COLO668 (cell line): ENCODE results near the gene CFI.
A peak's percentile ranks its signal among the peaks of the same experiment; 100 is the strongest.

ENCODE experiments used
- DNase-seq: peaks from one replicate; lab custom pipeline; 2025; ENCODE audit not compliant: unreplicated experiment; lab: John Stamatoyannopoulos, UW

CFI gene

DNA sequence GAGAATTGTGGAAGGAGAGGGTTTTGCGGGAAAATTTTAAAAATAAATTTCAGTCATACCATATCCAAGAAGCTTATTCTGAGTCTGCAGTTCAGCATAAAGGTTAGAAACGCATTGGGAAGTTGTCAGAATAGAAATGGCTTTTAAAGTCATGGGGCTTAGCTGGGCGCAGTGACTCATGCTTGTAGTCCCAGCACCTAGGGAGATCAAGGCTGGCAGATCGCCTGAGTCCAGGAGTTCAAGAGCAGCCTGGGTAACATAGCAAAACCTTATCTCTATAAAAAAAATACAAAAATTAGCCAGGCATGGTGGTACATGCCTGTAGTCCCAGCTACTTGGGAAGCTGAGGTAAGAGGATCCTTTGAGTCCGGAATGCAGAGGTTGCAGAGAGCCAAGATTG lies 68.1 kb downstream of the CFI start:
- DNase-seq = no peak

DNA sequence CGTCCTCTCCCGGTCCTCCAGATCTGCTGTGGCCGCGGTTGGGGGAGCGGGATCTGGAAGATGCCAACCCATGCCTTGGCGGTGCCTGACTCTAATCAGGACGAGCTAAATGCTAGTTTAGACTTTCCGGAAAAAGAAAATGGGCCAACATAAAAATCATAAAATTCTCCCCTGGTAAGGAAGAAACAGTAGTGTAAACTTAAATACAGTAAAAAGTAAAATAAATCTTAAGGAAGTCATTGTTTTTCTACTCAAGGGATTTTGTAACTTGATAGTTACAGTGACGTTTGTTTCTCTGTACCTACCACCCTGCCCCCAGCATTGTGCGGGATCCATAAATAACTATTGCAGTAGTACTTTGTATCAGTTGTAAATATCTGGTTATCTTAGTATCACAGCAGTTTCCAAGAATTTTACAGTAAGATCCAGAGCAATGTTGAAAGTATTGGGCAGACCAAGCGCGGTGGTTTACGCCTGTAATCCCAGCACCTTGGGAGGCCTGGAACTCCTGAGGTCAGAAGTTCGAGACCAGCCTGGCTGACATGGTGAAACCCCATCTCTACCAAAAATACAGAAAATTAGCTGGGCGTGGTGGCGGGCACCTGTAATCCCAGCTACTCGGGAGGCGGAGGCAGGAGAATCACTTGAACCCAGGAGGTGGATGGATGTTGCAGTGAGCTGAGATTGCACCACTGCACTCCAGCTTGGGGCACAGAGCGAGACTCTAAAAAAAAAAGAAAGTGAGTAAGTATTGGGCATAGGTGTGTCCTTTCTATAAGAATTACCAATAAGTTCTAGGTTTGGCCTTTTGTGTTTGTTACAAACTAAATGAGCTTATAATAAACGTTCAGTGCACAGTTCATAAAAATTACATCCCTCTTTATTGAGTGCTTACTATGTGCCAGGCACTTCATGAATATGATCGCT lies 70.9 kb downstream of the CFI start:
- DNase-seq = no peak

DNA sequence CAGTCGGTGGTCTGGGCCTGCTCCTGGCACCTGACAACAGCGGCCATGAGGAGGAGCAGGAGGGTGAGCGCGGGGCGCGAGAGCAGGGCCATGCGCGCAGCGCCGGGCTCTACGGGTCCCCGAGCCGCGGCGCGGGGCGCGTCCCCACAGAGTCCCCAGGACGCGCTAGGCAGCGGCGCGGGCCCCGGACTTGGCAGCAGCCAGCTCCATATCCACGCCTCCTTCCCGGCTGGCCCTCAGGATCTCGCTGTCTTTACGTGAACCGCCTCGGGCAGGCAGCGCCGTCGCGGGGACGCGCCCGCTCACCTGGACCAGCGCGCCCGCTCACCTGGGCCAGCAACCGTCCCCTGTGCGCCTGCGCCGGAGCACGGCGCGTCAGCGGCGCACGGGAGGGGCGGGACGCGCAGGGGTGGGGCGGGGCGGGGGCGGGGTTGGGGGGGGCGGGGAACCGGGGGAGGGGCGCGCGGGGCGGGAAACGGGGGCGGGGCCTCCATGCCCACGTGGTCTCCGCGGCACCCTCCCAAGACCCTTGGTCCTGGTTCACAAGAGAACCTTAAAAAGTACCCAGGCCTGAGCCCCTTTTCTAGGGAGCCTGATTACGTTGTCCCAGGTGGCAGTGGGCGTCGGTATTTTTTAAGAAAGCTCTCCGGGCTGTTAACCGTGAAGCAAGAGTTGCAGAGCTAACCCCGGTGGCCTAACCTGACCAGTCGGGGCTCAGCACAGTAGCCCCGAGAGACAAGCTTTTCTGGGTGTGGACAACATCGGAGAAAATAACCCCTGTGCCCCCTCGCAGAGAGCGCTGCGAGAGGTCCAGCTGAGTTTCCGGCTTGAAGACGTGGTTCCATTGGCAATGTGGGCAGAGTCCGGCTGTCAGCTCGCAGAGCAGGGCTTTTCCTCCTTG lies 71.8 kb downstream of the CFI start, which contains the start of gene PLA2G12A:
TSS of gene PLA2G12A (minus strand) at position 353 of the 901 bp plus-strand sequence. CDS start at position 92, 261 bp downstream.
- peak; percentile 94 for DNase-seq

DNA sequence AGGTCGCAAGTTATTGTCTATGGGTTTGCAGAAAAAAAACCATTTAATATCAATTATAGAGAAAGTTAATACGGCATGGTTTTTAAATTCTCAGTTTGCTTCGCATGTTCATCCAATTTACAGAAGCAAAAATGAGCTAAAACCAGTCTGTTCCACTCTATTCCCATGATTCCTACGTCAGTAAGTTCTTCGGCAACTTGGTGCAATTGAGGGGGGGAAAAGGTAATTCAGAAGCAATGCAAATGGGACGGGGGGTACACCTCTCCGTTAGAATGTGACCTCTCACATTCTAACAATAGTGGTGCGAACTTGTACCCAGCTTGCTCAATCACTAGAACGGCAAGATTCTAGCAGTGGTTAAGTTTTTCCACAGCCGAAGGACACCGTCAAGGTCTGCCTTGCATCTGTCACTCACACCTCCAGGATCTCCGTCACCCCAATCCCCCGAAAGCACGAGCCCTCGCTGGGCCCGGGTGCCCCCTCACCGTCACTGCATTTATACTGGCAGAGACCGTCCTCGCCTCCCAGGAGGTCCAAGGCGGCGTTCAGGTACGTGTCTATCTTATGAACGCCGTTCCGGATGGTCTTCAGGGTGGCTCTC lies 72.6 kb downstream of the CFI start:
- no peak for DNase-seq

DNA sequence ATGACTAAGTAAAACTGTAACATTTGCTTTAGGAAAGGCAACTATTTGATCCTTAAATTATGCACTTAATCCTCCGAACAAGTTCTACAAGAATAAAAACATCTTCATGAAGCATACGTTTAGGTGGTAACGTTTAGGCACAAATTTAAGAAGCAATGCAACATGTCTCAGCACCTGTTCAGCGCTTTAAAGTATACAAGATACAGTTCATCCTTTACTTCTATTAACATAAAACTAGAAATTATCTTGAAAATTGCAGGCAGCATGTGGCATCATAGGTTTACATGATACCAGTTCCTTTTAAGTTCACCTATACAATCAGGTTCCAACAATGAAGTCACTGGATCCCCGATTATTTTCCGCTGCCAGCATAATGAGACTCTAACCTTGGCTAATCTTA lies 73.4 kb downstream of the CFI start:
- no peak for DNase-seq

DNA sequence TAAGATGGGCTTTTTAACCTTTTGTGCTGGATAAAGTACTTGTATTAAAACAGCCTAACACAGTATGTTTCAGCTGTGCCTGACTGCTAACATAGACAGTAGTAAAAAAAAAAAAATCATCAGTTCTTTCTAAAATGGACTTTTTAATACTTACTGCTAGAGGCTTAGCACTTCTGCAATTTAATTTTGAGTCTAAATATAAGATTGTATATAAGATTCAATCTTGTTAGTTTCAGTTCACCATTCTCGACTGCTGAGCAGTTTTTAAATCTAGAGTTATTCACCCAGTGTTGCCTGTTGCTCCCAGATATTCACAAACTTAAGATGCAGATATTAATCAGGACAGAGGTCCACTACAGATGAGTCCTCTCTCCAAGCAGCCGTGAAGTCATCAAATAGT lies 78.7 kb downstream of the CFI start:
- no peak for DNase-seq

DNA sequence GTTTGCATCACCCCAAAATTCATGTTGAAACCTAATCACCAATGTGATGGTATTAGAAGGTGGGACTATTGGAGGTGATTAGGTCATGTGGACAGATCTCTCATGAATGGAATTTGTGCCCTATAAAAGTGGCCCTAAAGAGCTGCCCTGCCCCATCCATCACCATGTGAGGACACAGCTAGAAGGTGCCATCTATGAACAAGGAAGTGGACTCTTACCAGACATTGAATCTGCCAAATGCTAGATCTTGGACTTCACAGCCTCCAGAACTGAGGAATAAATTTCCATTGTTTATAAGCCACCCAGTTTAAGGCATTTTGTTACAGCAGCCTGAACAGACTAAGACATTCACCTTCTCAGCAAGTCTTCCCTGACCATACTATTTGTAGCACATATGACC lies 79.4 kb downstream of the CFI start:
- no peak for DNase-seq

DNA sequence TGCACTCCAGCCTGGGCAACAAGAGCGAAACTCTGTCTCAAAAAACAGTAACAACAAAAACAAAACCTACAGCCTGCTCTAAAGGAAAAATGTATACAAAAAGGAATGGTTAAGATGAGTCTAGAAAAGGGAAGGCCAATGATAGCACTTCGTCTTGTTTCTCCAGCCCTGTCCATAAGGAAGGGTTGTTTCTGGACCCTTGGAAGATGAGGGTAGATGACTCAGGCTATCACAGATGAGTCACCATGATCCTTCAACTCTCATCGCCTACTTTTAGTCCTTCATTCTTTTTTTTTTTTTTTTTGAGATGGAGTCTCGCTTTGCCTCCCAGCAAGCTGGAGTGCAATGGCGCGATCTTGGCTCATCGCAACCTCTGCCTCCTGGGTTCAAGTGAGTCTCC lies 80.8 kb downstream of the CFI start:
- no peak for DNase-seq

DNA sequence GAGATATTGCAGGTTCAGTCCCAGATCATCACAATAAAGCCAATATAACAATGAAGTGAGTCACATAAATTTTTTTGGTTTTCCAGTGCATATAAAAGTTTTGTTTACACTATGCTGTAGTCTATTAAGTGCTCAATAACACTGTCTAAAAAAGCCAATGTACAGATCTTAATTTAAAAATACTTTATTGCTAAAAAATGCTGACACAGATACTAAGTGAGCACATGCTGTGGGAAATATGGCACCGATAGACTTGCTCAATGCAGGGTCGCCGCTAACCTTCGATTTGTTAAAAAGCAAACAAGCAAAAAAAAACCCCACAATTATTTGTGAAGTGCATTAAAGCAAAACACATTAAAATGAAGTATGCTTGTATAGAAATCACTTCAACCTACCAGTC lies 82.2 kb downstream of the CFI start:
- no peak for DNase-seq

DNA sequence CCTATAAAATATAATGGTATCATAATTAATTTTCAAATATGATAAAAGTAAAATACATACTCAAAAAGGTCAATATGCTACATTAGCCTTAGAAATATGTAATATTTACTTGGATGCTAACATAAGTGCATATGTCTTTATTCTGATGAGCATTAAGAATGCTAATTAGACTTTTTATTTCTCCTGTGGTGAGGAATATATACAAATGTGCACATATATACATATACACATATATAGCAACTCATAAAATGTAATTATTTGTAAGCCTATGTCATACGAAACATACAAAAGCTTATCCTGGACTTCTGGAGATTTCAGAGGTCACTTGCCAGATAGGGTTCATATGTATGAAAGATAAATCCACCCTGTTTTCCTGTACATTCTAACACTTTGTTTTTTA lies 83.0 kb downstream of the CFI start:
- no peak for DNase-seq

DNA sequence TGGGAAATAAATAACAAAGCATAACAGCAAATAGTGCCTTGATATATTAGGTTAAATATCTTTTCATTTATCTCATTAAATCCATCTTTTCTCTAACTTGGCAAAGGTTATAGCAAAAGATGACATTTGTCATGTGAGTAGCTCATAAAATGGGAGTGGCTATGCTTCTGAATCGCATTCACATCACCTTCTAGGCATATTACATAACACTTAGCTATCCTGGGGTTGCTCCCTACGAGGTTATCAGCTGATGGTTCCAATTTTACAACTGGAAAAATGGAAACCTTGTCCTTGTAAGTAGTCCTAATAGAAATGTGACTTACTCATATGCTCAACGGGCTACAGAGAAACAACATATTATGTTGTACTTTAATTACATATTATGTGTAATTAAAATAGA lies 88.3 kb downstream of the CFI start:
- DNase-seq = no peak

DNA sequence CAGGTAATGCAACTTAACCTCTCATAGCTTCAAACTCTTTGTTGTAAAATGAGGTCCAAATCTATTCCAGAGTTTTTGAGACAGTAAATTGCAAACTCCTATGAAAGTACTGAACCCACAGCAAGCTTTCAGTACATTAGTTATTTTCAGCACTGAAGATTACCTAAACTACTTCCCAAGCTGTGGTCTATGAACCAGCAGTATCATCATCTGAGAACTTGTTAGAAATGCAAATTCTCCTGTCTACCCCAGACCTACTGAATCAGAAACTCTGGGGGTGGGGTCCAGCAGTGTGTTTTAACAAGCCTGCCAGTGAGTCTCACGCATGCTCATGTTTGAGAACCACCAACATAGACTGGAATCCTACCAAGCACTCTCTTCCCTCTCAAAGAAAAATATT lies 92.8 kb downstream of the CFI start:
- DNase-seq = no peak

DNA sequence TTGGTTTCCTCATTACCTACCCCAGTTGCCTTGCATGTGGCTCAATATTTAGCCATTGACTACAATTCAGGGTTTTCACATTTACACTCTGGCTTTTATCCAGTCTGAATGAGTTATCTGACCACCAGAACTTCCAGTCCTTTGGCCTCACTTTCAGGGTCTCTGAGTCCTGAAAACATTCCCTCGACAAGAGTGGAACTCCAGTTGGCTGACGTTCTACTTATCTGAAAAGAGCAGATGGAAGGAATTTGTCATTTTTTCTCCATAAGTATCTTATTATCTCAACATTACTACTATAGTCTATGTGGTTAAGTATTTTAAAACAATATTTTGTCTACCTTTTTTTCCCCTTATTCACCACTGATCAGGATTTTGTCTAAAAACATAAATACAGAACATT lies 93.4 kb downstream of the CFI start:
- DNase-seq = no peak

DNA sequence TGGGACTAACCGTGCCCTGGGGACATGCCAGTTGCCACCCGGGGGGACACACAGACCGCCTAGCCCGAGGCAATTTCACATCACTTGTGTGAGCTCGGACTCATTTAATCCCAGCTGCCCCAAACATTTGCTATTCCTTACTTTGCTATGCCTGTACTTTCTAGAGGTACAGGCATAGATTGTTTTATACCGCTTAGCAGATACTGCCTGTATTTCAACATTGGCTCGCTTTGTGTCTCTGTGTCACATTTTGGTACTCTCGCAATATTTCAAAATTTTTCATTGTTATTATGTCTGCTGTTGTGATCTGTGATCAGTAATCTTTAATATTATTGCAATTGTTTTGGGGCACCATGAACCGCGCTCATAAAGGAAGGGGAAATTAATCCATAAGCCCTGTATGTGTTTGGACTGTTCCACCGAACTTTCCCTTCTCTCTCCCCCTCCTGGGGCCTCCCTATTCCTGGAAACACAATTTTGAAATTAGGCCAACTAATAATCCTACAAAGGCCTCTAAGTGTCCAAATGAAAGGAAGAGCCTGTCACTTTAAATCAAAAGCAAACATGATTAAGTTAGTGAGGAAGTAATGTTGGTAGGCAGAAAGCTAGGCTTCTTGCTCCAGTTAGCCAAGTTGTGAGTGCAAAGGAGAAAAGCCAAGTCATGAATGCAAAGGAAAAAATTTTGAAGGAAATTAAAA lies 98.0 kb downstream of the CFI start:
- DNase-seq = no peak

DNA sequence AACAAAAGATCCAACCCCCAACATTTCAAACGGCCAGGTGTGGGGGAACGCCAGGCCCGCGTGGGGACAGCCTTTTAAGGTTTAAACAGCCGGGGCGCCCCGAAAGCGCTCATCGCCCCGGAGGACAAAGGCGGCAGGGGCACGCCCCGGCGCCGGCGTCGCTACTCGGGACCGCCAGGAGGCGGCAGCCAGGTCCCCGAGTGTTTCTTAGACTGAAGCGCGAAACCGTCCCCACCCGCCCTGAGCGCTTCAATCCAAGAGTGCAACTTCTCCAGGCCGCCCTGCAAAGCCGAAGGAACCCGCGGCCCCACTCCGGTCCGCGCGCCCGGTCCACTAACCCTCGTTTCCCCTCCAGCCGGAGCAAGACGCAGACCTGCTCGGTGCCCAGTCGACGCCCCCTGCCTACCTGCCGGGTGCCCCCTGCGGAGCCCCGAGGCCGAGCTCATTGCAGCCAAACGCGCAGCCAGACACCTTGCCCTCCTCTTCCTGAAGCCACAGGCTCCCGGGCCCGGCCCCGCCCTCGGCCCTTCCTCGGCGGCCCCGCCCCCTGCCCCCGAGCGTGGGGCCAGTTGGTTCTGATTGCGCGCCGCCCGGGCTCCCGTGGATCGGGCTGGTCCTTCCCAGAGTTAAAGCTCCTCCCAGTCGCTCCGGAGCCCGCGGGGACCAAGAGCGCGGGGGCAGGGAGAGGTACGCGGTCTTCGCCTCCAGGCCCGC lies 98.7 kb downstream of the CFI start, which contains the start of gene CASP6:
TSS of gene CASP6 (minus strand) at position 496 of the 714 bp plus-strand sequence. CDS start at position 446, 50 bp downstream.
- DNase-seq = peak; percentile 84

DNA sequence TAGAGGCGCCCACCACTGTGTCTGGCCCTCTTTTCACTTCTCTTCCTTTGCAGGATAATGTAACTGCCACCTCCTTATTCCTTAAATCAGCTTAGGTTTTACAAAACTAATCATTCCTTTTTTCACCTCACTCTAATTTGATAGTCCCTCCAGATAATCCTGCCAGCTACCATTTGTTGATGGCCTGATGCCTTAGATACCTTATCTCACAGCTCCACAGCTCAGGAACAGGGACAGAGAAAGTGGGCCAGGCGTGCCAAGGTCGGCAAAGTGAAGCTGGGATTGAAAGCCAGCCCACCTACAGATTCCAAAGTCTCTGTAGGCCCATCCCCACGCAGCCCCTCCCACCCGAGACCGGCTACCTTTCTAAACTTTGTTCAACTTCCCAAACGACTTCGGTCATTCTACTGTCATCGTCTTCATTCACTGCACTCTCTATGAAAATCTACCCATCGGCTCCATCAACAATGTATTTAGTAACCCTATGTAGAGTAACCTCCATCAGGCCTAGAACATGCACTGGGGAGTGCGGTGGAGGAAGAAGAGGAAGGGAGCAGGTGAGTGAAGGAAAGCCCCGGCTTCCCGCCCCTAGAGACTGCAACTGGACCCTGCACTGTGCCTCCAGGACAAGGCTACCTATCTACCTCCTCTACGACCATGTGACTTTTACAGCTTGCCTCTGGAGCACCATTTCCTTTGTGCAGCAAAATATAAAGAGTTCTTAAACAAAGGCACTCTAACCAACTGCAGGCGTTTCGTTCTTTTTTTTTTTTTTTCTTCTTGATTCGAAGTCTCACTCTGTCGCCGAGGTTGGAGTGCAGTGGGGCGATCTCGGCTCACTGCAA lies 100.0 kb downstream of the CFI start:
- DNase-seq = no peak

DNA sequence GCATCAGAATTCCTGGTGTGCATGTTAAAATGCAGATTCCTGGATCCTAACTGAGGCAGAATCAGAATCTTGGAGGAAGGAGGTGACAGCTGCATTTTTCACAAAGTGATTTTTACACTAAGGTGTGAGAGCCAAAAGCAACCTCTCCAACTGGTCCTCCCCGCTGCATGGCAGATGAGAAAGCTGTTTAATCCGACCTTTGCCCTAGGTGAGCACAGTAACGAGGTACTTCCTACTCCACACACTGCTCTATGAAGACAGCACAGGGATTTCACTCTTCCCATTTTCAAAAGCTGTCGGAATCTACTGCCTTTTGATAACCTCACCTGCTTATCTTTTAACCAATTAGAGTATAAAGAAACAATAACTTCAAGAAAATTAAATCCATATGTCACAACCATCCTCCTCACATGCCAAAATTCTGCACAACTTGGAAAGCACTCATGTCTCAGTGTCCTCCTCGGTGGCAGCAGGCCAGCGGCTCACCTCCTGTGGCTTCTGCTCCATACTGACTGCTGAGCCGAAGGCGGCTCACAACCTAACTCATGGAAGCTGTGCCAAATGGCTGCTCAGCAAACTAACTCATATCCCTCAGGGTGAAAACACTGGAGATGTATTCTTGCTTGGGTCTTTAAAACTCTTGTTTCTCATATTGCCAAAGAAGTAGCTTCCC lies 102.1 kb downstream of the CFI start:
- DNase-seq = no peak

DNA sequence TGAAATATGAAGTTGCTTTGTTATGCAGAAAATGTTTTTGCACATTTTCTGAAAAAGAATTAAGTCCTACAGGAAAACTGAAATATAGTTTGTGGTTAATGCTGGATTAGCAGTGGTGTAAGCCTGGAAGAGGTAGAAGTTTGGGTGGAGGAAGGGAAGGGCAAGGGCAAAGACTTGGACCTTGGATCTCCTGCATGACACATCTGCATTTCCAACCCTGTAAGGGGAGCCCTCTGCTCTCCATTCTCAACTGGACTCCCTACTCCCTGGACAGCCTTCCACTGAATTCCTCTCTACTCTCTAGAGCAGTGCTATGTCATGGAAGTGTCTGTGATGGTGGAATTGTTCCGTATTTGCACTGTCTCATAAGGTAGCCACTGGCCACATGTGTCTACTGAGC lies 103.1 kb downstream of the CFI start:
- DNase-seq = no peak
